Stimulated activated CD4-positive, alpha-beta T cell treated with anti-CD3 and anti-CD28 coated beads, Interleukin-1b, Interleukin-23, amount 100 ng/mL, for 24 hours (primary cell): ENCODE results near the gene CDYL2.
"Not testable (repeated sequence)": the region's sequence is repeated elsewhere in the genome, so short reads cannot be mapped to it uniquely, and the experiment has no call there.

Experiments
- DNase-seq, 4 experiments: peaks; one replicate each; pipeline ENCODE4 v3.0.0-alpha.2; 2020; ENCODE audit warnings: low read depth in 4 of 4, low spot score in 1 of 4

The CDYL2 gene

GRCh38 chr16:80804526-80805383 lies at the start of gene CDYL2:
Gene CDYL2 (minus strand): TSS chr16:80804598. CDS start chr16:80804173, 425 bp downstream.
- DNase-seq = peak in 2 of 4 experiments; percentile 5 to 48

GRCh38 chr16:80852261-80852872 lies 48.0 kb upstream of the CDYL2 start:
- DNase-seq = peak in 2 of 4 experiments; percentile 1 to 13

GRCh38 chr16:80851831-80852230 lies 47.4 kb upstream of the CDYL2 start:
- DNase-seq = no peak

- DNase-seq = no peak
Observed at GRCh38 chr16:80850757-80851156, 46.4 kb upstream of the CDYL2 start.

GRCh38 chr16:80848862-80849261 lies 44.5 kb upstream of the CDYL2 start:
- DNase-seq = no peak

- DNase-seq = no peak
Observed at GRCh38 chr16:80846680-80847079, 42.3 kb upstream of the CDYL2 start.

- DNase-seq = no peak
Observed at GRCh38 chr16:80846275-80846674, 41.9 kb upstream of the CDYL2 start.

GRCh38 chr16:80844395-80844794 lies 40.0 kb upstream of the CDYL2 start:
- DNase-seq = no peak

- DNase-seq = no peak
Observed at GRCh38 chr16:80841231-80841630, 36.8 kb upstream of the CDYL2 start.

GRCh38 chr16:80837533-80838147 lies 33.2 kb upstream of the CDYL2 start:
- no peak for DNase-seq

- DNase-seq = no peak
Observed at GRCh38 chr16:80836846-80837245, 32.4 kb upstream of the CDYL2 start.

- DNase-seq = no peak
Observed at GRCh38 chr16:80836202-80836601, 31.8 kb upstream of the CDYL2 start.

- DNase-seq = no peak
Observed at GRCh38 chr16:80831039-80831438, 26.6 kb upstream of the CDYL2 start.

GRCh38 chr16:80828495-80828894 lies 24.1 kb upstream of the CDYL2 start:
- DNase-seq = no peak

- DNase-seq = no peak
Observed at GRCh38 chr16:80827007-80827406, 22.6 kb upstream of the CDYL2 start.

GRCh38 chr16:80825365-80825758 lies 21.0 kb upstream of the CDYL2 start:
- no peak for DNase-seq

- DNase-seq = peak in 1 of 4 experiments; percentile 18
Observed at GRCh38 chr16:80824623-80825364, 20.4 kb upstream of the CDYL2 start.

GRCh38 chr16:80819988-80820387 lies 15.6 kb upstream of the CDYL2 start:
- DNase-seq = no peak

- no peak for DNase-seq
Observed at GRCh38 chr16:80816356-80816755, 12.0 kb upstream of the CDYL2 start.

- not testable (repeated sequence) for DNase-seq
Observed at GRCh38 chr16:80815278-80815677, 10.9 kb upstream of the CDYL2 start.

- DNase-seq = no peak
Observed at GRCh38 chr16:80812593-80812992, 8.2 kb upstream of the CDYL2 start.
